Cardiac muscle cell (in vitro differentiated cells and primary cell): ENCODE results near the gene PRADC1. TPM values are rescaled to one million over a fixed set of nuclear protein-coding genes. Genes with fewer than 3 reads are reported as not detected.
A peak's percentile ranks its signal among the peaks of the same experiment; 100 is the strongest.

Experiments
- DNase-seq, 2 donors: peaks; one replicate each; pipeline versions ENCODE4 v3.0.0 to v3.0.0-alpha.2; 2010 to 2017; ENCODE audit warnings: low read depth in 1 of 2, low spot score in 1 of 2
- H3K27ac ChIP-seq: fragments of 200-600 bp; sonication (generic); 2 replicates; pipeline ENCODE4 v1.5.1; 2016
- H3K27me3 ChIP-seq: fragments of 200-600 bp; sonication (generic); 2 replicates; pipeline ENCODE4 v1.6.0; 2016; ENCODE audit warnings: control low read depth
- H3K36me3 ChIP-seq: fragments of 200-600 bp; sonication (generic); 2 replicates; pipeline ENCODE4 v1.5.1; 2016; ENCODE audit warnings: control low read depth
- H3K4me1 ChIP-seq: fragments of 200-600 bp; sonication (generic); 2 replicates; pipeline ENCODE4 v1.8.1; 2017; ENCODE audit warnings: low read depth, mild to moderate bottlenecking, mixed run types
- H3K4me3 ChIP-seq: fragments of 200-600 bp; sonication (generic); 2 replicates; pipeline ENCODE4 v1.5.1; 2016; ENCODE audit warnings: mild to moderate bottlenecking
- H3K9me3 ChIP-seq: fragments of 200-600 bp; sonication (generic); 2 replicates; pipeline ENCODE4 v1.5.1; 2017; ENCODE audit warnings: low read depth, mild to moderate bottlenecking, control low read depth
- CTCF ChIP-seq: IDR thresholded peaks from 2 replicates; pipeline ENCODE4 v1.5.1; 2012; ENCODE audit warnings: low read depth, mild to moderate bottlenecking, low read length
- polyA plus RNA-seq: library from polyadenylated mRNA; unstranded; fragments of >200 nt; fragmentation: Nextera tagmentation; extraction: Ambion mirVana; gene quantifications from 2 replicates; pipeline ENCODE4 v1.2.1, GENCODE V29; 2016
- total RNA-seq: library from RNA; depleted of rRNA; stranded (reverse); fragments of >200 nt; gene quantifications from 2 replicates; pipeline ENCODE4 v1.2.3, GENCODE V29; 2016

Gene PRADC1
- total and polyA plus RNA-seq, 2 experiments from 2014 or later, result 42.6 to 99.8 TPM

- no peaks in the 10 kb centered on the region for H3K9me3 ChIP-seq
Measured at GRCh38 chr2:73232403-73233153, 461 bp downstream of the PRADC1 start.

GRCh38 chr2:73228631-73229030 is 4.4 kb downstream of the PRADC1 start:
- no peak for DNase-seq
- peaks cover 4% of the 10 kb centered on the region for H3K4me1 ChIP-seq
- H3K4me3 ChIP-seq, result no peak overlapping the region
- H3K9me3 ChIP-seq, result no peaks in the 10 kb centered on the region
- peaks cover 3% of the 10 kb centered on the region for H3K36me3 ChIP-seq
- no peak overlapping the region for H3K27ac ChIP-seq
- TF ChIP-seq CTCF, result no peak
- H3K27me3 ChIP-seq, result no peaks in the 10 kb centered on the region

More at GRCh38 chr2:73232403-73233153, 461 bp downstream of the PRADC1 start:
- no peak for DNase-seq
- H3K27ac ChIP-seq, result peak overlapping the region; percentile 10
- H3K27me3 ChIP-seq, result no peaks in the 10 kb centered on the region
- H3K36me3 ChIP-seq, result peaks cover 3% of the 10 kb centered on the region
- peaks cover 11% of the 10 kb centered on the region for H3K4me1 ChIP-seq
- TF ChIP-seq CTCF, result no peak
- H3K4me3 ChIP-seq, result peak overlapping the region; percentile 72

GRCh38 chr2:73227086-73227485 is 6.0 kb downstream of the PRADC1 start:
- Histone ChIP-seq H3K36me3 (peaks cover 4% of the 10 kb centered on the region), H3K4me3 (no peak overlapping the region), H3K27ac (no peak overlapping the region), H3K4me1 (no peaks in the 10 kb centered on the region), H3K9me3 (no peaks in the 10 kb centered on the region), H3K27me3 (no peaks in the 10 kb centered on the region)
- TF ChIP-seq CTCF, result no peak
- no peak for DNase-seq

GRCh38 chr2:73225513-73226360 is 7.3 kb downstream of the PRADC1 start:
- Histone ChIP-seq H3K27me3 (no peaks in the 10 kb centered on the region), H3K4me3 (no peak overlapping the region), H3K36me3 (peaks cover 10% of the 10 kb centered on the region), H3K4me1 (no peaks in the 10 kb centered on the region), H3K27ac (no peak overlapping the region), H3K9me3 (no peaks in the 10 kb centered on the region)
- no peak for TF ChIP-seq CTCF
- DNase-seq, result no peak

- Histone ChIP-seq H3K36me3 (peaks cover 9% of the 10 kb centered on the region), H3K4me3 (no peak overlapping the region), H3K27ac (no peak overlapping the region), H3K9me3 (no peaks in the 10 kb centered on the region), H3K4me1 (no peaks in the 10 kb centered on the region), H3K27me3 (no peaks in the 10 kb centered on the region)
- TF ChIP-seq CTCF, result no peak
- no peak for DNase-seq
Measured at GRCh38 chr2:73223821-73224220, 9.2 kb downstream of the PRADC1 start.
